IMR-90 (cell line): Measurements from ENCODE around the gene BRAF. TPM values are rescaled to one million over a fixed set of nuclear protein-coding genes. Genes with fewer than 3 reads are reported as not detected.

Experiments used
- ATAC-seq: fragments of 200-7000 bp; cut with Tn5 transposase; 2 replicates; pipeline ENCODE4 v1.9.1; 2020; ENCODE audit warnings: low read depth, mild to moderate bottlenecking, moderate library complexity
- BruUV-seq: library from RNA; stranded (reverse); fragments of 400-500 nt; replicated peaks from 2 replicates; lab custom pipeline; 2021; lab: Mats Ljungman, UMichigan
- CTCF ChIA-PET: fragments of 300-600 bp; formaldehyde crosslinking; extraction: SDS; loops from one replicate; lab custom pipeline; 2021; ENCODE audit warnings: antibody characterized with exemption; lab: Yijun Ruan, JAX
- POLR2A ChIA-PET: fragments of 300-600 bp; sonication (Branson Sonifier 250); formaldehyde crosslinking; loops from one replicate; lab custom pipeline; 2022; ENCODE audit warnings: antibody characterized with exemption; ENCODE audit not compliant: unreplicated experiment; lab: Charles Lee
- DNase-seq: peaks from one replicate; pipeline ENCODE4 v3.0.0; 2013
- H2AFZ ChIP-seq: replicated peaks from 2 replicates; pipeline ENCODE3; 2013; ENCODE audit warnings: low read length, mild to moderate bottlenecking; ENCODE audit not compliant: poor library complexity
- H2AK5ac ChIP-seq: 2 replicates; pipeline ENCODE4 v1.6.1; 2013; ENCODE audit warnings: low read depth, low read length, inconsistent platforms
- H2AK9ac ChIP-seq: replicated peaks from 2 replicates; pipeline ENCODE3; 2013; ENCODE audit warnings: mild to moderate bottlenecking, low read depth, low read length, moderate library complexity; ENCODE audit not compliant: poor library complexity
- H2BK120ac ChIP-seq: 2 replicates; pipeline ENCODE4 v1.6.1; 2013; ENCODE audit warnings: low read depth, low read length, inconsistent platforms
- H2BK15ac ChIP-seq: 3 replicates; pipeline ENCODE4 v1.6.1; 2013; ENCODE audit warnings: low read depth, low read length, inconsistent platforms
- H2BK20ac ChIP-seq: 2 replicates; pipeline ENCODE4 v1.6.1; 2013; ENCODE audit warnings: low read depth, mild to moderate bottlenecking, inconsistent platforms, low read length, moderate library complexity
- H2BK5ac ChIP-seq: 2 replicates; pipeline ENCODE4 v1.6.1; 2013; ENCODE audit warnings: mild to moderate bottlenecking, low read depth, low read length, inconsistent platforms; ENCODE audit not compliant: poor library complexity, severe bottlenecking
- H3K14ac ChIP-seq: replicated peaks from 2 replicates; pipeline ENCODE4 v1.6.1; 2013; ENCODE audit warnings: low read depth, low read length, inconsistent platforms
- H3K18ac ChIP-seq: 2 replicates; pipeline ENCODE4 v1.6.1; 2013; ENCODE audit warnings: low read depth, low read length, control low read depth
- H3K23ac ChIP-seq: 2 replicates; pipeline ENCODE4 v1.6.1; 2013; ENCODE audit warnings: low read depth, low read length, inconsistent platforms
- H3K27ac ChIP-seq: 2 replicates; pipeline ENCODE4 v1.5.1; 2013; ENCODE audit warnings: mild to moderate bottlenecking, control low read depth, low read length; ENCODE audit not compliant: insufficient read depth
- H3K27me3 ChIP-seq: 2 replicates; pipeline ENCODE4 v1.6.1; 2013; ENCODE audit warnings: low read length; ENCODE audit not compliant: control insufficient read depth, insufficient read depth
- H3K36me3 ChIP-seq: 2 replicates; pipeline ENCODE4 v1.6.1; 2013; ENCODE audit warnings: low read length, mixed read lengths; ENCODE audit not compliant: control insufficient read depth, insufficient read depth
- H3K4ac ChIP-seq: 2 replicates; pipeline ENCODE4 v1.6.1; 2013; ENCODE audit warnings: low read depth, low read length, inconsistent platforms
- H3K4me1 ChIP-seq: 2 replicates; pipeline ENCODE4 v1.6.1; 2013; ENCODE audit warnings: low read length, mixed read lengths; ENCODE audit not compliant: control insufficient read depth, insufficient read depth
- H3K4me2 ChIP-seq: 2 replicates; pipeline ENCODE4 v1.6.1; 2013; ENCODE audit warnings: low read depth, mild to moderate bottlenecking, control low read depth, low read length, moderate library complexity
- H3K4me3 ChIP-seq: 2 replicates; pipeline ENCODE4 v1.5.1; 2013; ENCODE audit warnings: low read depth, mild to moderate bottlenecking, control low read depth, low read length, moderate library complexity; ENCODE audit not compliant: insufficient read depth
- H3K56ac ChIP-seq: 2 replicates; pipeline ENCODE4 v1.6.1; 2013; ENCODE audit warnings: low read length, inconsistent platforms; ENCODE audit not compliant: insufficient read depth; ENCODE audit errors: extremely low read depth
- H3K79me1 ChIP-seq, 2 experiments: 2 replicates each; pipeline ENCODE4 v1.6.1; 2013; ENCODE audit warnings: low read length in 2 of 2, inconsistent platforms in 1 of 2, low read depth in 1 of 2
- H3K9ac ChIP-seq: 2 replicates; pipeline ENCODE4 v1.6.1; 2013; ENCODE audit warnings: low read depth, low read length, control low read depth
- H3K9me1 ChIP-seq: 2 replicates; pipeline ENCODE4 v1.6.1; 2013; ENCODE audit warnings: low read length, inconsistent platforms; ENCODE audit not compliant: insufficient read depth
- H3K9me3 ChIP-seq: 2 replicates; pipeline ENCODE4 v1.6.1; 2013; ENCODE audit warnings: low read length; ENCODE audit not compliant: control insufficient read depth, insufficient read depth
- H4K20me1 ChIP-seq: 2 replicates; pipeline ENCODE4 v1.6.1; 2013; ENCODE audit warnings: low read length, inconsistent platforms; ENCODE audit not compliant: insufficient read depth
- H4K5ac ChIP-seq: 2 replicates; pipeline ENCODE4 v1.6.1; 2013; ENCODE audit warnings: mild to moderate bottlenecking, low read depth, low read length, control low read depth
- H4K8ac ChIP-seq, 2 experiments: 2 replicates each; pipeline ENCODE4 v1.6.1; 2013; ENCODE audit warnings: low read depth in 2 of 2, low read length in 2 of 2, control low read depth in 1 of 2, inconsistent platforms in 1 of 2
- H4K91ac ChIP-seq: 2 replicates; pipeline ENCODE4 v1.6.1; 2013; ENCODE audit warnings: low read depth, low read length, inconsistent platforms; ENCODE audit not compliant: insufficient read depth
- FOS ChIP-seq: fragments of 150-350 bp; IDR thresholded peaks from 2 replicates; pipeline ENCODE4 v1.6.1; 2016; ENCODE audit warnings: low read depth, low read length
- MXI1 ChIP-seq: IDR thresholded peaks from 2 replicates; pipeline ENCODE4 v1.6.1; 2012; ENCODE audit warnings: low read depth, mild to moderate bottlenecking, low read length, moderate library complexity, borderline replicate concordance
- NFE2L2 ChIP-seq: fragments of 150-350 bp; IDR thresholded peaks from 2 replicates; pipeline ENCODE4 v1.6.1; 2016; ENCODE audit warnings: low read depth, mild to moderate bottlenecking, low read length
- POLR2A ChIP-seq: IDR thresholded peaks from 2 replicates; pipeline ENCODE4 v1.6.1; 2012; ENCODE audit warnings: mild to moderate bottlenecking, low read depth, low read length
- RAD21 ChIP-seq: IDR thresholded peaks from 2 replicates; pipeline ENCODE4 v1.6.1; 2012; ENCODE audit warnings: low read length, improper control_type of control experiment
- RCOR1 ChIP-seq: IDR thresholded peaks from 2 replicates; pipeline ENCODE4 v1.6.1; 2012; ENCODE audit warnings: mild to moderate bottlenecking, low read length, improper control_type of control experiment; ENCODE audit not compliant: insufficient replicate concordance
- RFX5 ChIP-seq: IDR thresholded peaks from 2 replicates; pipeline ENCODE4 v1.8.0; 2012; ENCODE audit warnings: low read depth, mild to moderate bottlenecking, low read length, moderate library complexity
- SMC3 ChIP-seq: fragments of 150-350 bp; IDR thresholded peaks from 2 replicates; pipeline ENCODE4 v1.6.1; 2016; ENCODE audit warnings: low read depth, mild to moderate bottlenecking, antibody characterized with exemption, low read length, moderate library complexity
- WGBS, 2 experiments: methylation state at CpG; one replicate each; pipeline versions ENCODE4 v1.1.5 to v1.1.7; 2013; ENCODE audit warnings: missing lambda C conversion rate in 2 of 2; ENCODE audit not compliant: insufficient read length in 1 of 2; ENCODE audit errors: extremely low coverage in 2 of 2; 5-methylcytosine and 5-hydroxymethylcytosine counted together
- dilution Hi-C: fragments of 300-500 bp; cut with HindIII; formaldehyde crosslinking; loops from one replicate; pipeline ENCODE4 v1.14.3; 2018; ENCODE audit warnings: low sequenced_read_pairs; ENCODE audit not compliant: unreplicated experiment
- in situ Hi-C: fragments of 300-500 bp; cut with MboI; formaldehyde crosslinking; loops from 3 replicates; pipeline ENCODE4 v1.14.3; 2019; ENCODE audit warnings: low sequenced_read_pairs, inconsistent platforms, mixed read lengths
- intact Hi-C: fragments of 100-400 bp; cut with micrococcal nuclease; formaldehyde crosslinking; loops from 2 replicates; pipeline ENCODE4 v1.10.0; 2022
- polyA plus RNA-seq, 3 experiments: library from polyadenylated mRNA; depleted of rRNA; stranded (reverse); fragments of >200 nt; gene quantifications; 2 replicates each; pipeline ENCODE4 v1.2.3, GENCODE V29; 2012; ENCODE audit warnings: low replicate concordance in 1 of 3
- total RNA-seq: library from RNA; depleted of rRNA; stranded (reverse); fragments of >200 nt; gene quantifications from 2 replicates; pipeline ENCODE4 v1.2.3, GENCODE V29; 2012
- TF ChIP-seq, protein P1 (sequence below): fragments of 150-350 bp; IDR thresholded peaks from 2 replicates; pipeline ENCODE4 v1.6.1; 2016; ENCODE audit warnings: low read depth, mild to moderate bottlenecking, low read length, moderate library complexity, borderline replicate concordance
- TF ChIP-seq, protein P2 (sequence below): fragments of 150-350 bp; IDR thresholded peaks from 2 replicates; pipeline ENCODE4 v1.6.1; 2017; ENCODE audit warnings: mild to moderate bottlenecking, antibody characterized with exemption, low read length, low read depth
- TF ChIP-seq, protein P3 (sequence below): conservative IDR thresholded peaks from 2 replicates; pipeline ENCODE4 v1.5.1; 2012; ENCODE audit warnings: mild to moderate bottlenecking, low read depth, low read length, improper control_type of control experiment

The BRAF gene
- total and polyA plus RNA-seq, 2 of the 4 experiments (the other 2 are of a cell fraction): 5.7 to 12.9 TPM

DNA sequence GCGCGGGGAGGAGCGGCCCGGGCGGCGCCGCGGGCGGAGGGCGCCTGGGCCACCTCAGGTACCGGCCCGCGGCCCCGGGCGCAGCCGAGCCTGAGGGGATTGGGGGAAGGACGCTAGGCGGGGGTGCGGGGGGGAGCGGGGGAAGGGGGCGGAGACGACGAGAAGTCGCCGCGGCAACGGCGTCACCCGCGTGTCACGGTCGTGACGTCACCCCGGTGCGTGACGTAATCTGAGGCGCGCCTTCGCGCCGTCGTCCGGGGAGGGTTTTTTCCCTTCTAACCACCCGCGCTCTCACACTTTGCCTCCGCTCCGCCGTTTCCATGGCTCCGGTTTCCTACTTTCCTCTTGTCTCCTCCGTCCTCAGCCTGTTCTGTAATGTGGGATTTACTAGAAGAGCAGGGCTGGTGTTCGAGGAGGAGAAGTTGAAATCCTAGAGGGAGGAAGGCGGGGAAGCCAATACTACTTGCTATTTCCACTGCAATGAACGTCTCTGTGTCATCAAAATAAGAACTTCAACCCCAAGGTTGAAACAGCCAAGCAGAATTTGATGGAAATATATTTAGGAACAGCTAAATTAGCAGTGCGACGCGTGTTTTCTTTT lies at the start of gene BRAF (continued):
- TF ChIP-seq FOS: 0 out of 2 replicates have a peak, but pooled peaks have one; percentile 14

DNA sequence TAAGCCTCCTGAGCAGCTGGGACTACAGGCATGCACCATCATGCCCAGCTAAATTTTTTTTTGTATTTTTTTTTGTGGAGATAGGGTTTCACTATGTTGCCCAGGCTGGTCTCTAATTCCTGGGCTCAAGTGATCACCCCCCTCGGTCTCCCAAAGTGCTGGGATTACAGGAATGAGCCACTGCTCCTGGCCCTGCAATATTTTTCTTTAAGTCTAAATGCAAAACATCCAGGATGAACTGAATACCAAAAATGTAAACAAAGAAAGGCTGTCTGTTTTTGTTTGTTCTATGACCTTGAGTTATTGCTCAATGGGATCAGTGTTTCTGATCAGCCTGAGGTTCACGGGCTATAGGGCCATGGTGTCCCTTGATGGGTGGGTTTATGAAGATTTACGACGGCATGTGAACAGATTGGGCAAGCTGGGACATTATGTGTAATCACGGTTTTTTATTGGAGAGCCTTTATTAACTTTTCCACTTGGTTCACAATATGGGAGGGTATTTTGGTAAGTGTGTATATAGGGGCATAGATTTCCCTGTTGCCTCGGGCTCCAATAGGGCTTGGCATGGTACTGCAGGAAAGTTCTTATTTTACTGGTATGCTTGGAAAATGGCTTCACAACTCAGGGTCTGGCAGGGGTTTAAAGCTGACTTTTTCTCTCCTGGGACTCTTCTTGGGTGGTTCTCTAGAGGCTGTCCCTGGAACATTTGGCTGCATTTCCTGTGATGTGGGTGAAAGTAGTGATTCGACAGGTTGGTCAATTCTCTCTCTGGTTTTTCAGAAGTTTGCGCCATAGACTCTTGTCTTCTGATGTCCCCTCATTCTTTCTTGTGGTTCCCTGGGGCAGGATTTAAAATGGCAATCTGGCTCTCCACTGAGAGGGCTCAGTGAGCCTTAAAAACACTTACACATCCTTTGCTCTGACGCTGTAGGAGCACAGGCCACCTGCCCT lies 48.4 kb upstream of the BRAF start:
- no peak overlapping the region for H3K56ac ChIP-seq
- no peak overlapping the region for H3K4ac ChIP-seq
- POLR2A ChIA-PET: no interaction called here
- H2BK5ac ChIP-seq: no peak overlapping the region
- intact Hi-C loops (no loop called here), dilution Hi-C loops (no loop called here), in situ Hi-C loops (no loop called here)
- DNase-seq: no peak
- no peak overlapping the region for H3K9ac ChIP-seq
- no peak overlapping the region for H2AK9ac ChIP-seq
- H3K4me1 ChIP-seq: no peaks in the 10 kb centered on the region
- H2AK5ac ChIP-seq: no peak overlapping the region
- H2BK120ac ChIP-seq: no peak overlapping the region
- no peaks in the 10 kb centered on the region for H3K9me1 ChIP-seq
- 90% methylated on average over 2 of the region's 9 CpGs; no CpG with 5 or more reads in 1 of the 2 experiments for WGBS, 2 experiments
- H3K23ac ChIP-seq: no peak overlapping the region
- no peak overlapping the region for H2BK20ac ChIP-seq
- H3K4me3 ChIP-seq: no peak overlapping the region
- H3K14ac ChIP-seq: no peak overlapping the region
- no peaks in the 10 kb centered on the region for H3K27me3 ChIP-seq
- H3K4me2 ChIP-seq: no peak overlapping the region
- BruUV-seq: no TSS peak
- H3K9me3 ChIP-seq: no peaks in the 10 kb centered on the region
- no peak overlapping the region for H4K8ac ChIP-seq
- no peak overlapping the region for H3K27ac ChIP-seq
- H3K36me3 ChIP-seq: no peaks in the 10 kb centered on the region
- no peaks in the 10 kb centered on the region for H3K79me1 ChIP-seq
- no peaks in the 10 kb centered on the region for H4K20me1 ChIP-seq
- H4K91ac ChIP-seq: no peak overlapping the region
- no peak overlapping the region for H4K5ac ChIP-seq
- H2AFZ ChIP-seq: no peak overlapping the region
- no peak overlapping the region for H3K18ac ChIP-seq
- H2BK15ac ChIP-seq: no peak overlapping the region
- peak; percentile 35 for ATAC-seq
- CTCF ChIA-PET: interaction anchor here (0.6 kb wide), 1 partner anchor 73 kb away, joined by 3 read pairs; no protein-coding TSS in a partner anchor
- TF ChIP-seq, protein P1, sequence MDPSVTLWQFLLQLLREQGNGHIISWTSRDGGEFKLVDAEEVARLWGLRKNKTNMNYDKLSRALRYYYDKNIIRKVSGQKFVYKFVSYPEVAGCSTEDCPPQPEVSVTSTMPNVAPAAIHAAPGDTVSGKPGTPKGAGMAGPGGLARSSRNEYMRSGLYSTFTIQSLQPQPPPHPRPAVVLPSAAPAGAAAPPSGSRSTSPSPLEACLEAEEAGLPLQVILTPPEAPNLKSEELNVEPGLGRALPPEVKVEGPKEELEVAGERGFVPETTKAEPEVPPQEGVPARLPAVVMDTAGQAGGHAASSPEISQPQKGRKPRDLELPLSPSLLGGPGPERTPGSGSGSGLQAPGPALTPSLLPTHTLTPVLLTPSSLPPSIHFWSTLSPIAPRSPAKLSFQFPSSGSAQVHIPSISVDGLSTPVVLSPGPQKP: no peak
- TF ChIP-seq MXI1 (no peak), SMC3 (no peak), RAD21 (no peak), RFX5 (no peak), POLR2A (no peak), NFE2L2 (no peak), RCOR1 (no peak)
- TF ChIP-seq, protein P2, sequence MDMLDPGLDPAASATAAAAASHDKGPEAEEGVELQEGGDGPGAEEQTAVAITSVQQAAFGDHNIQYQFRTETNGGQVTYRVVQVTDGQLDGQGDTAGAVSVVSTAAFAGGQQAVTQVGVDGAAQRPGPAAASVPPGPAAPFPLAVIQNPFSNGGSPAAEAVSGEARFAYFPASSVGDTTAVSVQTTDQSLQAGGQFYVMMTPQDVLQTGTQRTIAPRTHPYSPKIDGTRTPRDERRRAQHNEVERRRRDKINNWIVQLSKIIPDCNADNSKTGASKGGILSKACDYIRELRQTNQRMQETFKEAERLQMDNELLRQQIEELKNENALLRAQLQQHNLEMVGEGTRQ: no peak
- TF ChIP-seq, protein P3, sequence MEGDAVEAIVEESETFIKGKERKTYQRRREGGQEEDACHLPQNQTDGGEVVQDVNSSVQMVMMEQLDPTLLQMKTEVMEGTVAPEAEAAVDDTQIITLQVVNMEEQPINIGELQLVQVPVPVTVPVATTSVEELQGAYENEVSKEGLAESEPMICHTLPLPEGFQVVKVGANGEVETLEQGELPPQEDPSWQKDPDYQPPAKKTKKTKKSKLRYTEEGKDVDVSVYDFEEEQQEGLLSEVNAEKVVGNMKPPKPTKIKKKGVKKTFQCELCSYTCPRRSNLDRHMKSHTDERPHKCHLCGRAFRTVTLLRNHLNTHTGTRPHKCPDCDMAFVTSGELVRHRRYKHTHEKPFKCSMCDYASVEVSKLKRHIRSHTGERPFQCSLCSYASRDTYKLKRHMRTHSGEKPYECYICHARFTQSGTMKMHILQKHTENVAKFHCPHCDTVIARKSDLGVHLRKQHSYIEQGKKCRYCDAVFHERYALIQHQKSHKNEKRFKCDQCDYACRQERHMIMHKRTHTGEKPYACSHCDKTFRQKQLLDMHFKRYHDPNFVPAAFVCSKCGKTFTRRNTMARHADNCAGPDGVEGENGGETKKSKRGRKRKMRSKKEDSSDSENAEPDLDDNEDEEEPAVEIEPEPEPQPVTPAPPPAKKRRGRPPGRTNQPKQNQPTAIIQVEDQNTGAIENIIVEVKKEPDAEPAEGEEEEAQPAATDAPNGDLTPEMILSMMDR: no peak
